Mammary epithelial cell (primary cell): Measurements from ENCODE around the gene NEK6.

Source experiments
- CTCF ChIP-seq, 2 donors: IDR thresholded peaks in 1 of 2; conservative IDR thresholded peaks in 1 of 2; 2 replicates each; pipeline ENCODE4 v1.5.1; 2011 to 2012; ENCODE audit warnings: inconsistent platforms in 2 of 2, low read length in 2 of 2, mild to moderate bottlenecking in 2 of 2, control low read depth in 1 of 2, low read depth in 1 of 2; ENCODE audit not compliant: insufficient read depth in 1 of 2; ENCODE audit errors: extremely low read depth in 1 of 2
- EZH2 ChIP-seq: IDR thresholded peaks from 2 replicates; pipeline ENCODE4 v1.6.1; 2012; ENCODE audit warnings: low read length, inconsistent platforms, borderline replicate concordance

GRCh38 chr9:124346347-124347163, 88.8 kb downstream of the NEK6 start:
- TF ChIP-seq EZH2 (no peak), CTCF (conservative IDR thresholded peaks at IDR 0.05 in 1 of 2, IDR thresholded peaks at IDR 0.05 in 1 of 2; ENCODE audit: extremely low read depth in 1 of 2, insufficient read depth in 1 of 2, low read depth in 1 of 2, low read length in 2 of 2) (no peak)
